GM06990 (cell line): ENCODE measurements around the gene PRR32.

Experiments
- DNase-seq: peaks from one replicate; pipeline ENCODE4 v3.0.0-alpha.2; 2011; ENCODE audit not compliant: insufficient read length; ENCODE audit errors: extremely low read depth
- H3K27me3 ChIP-seq: replicated peaks from 2 replicates; pipeline ENCODE4 v1.6.0; 2011; ENCODE audit warnings: low read length; ENCODE audit not compliant: control insufficient read depth, insufficient read depth
- H3K36me3 ChIP-seq: 2 replicates; pipeline ENCODE4 v1.5.1; 2011; ENCODE audit warnings: low read length; ENCODE audit not compliant: control insufficient read depth, insufficient read depth
- H3K4me3 ChIP-seq: replicated peaks from 2 replicates; pipeline ENCODE4 v1.5.1; 2011; ENCODE audit warnings: low read depth, mild to moderate bottlenecking, control low read depth, low read length
- CTCF ChIP-seq: IDR thresholded peaks from 2 replicates; pipeline ENCODE4 v1.5.1; 2011; ENCODE audit warnings: low read length, control low read depth, mild to moderate bottlenecking, inconsistent platforms; ENCODE audit not compliant: insufficient read depth, poor library complexity, severe bottlenecking

PRR32 gene

GRCh38 chrX:126855839-126856524, 36.5 kb downstream of the PRR32 start:
- Histone ChIP-seq H3K36me3 (no peaks in the 10 kb centered on the region), H3K27me3 (no peaks in the 10 kb centered on the region), H3K4me3 (no peak overlapping the region)
- TF ChIP-seq CTCF: no peak
- no peak for DNase-seq
